IMR-90 (cell line): ENCODE data around the gene DPF1.

ENCODE experiments used
- CTCF ChIP-seq: conservative IDR thresholded peaks from 2 replicates; pipeline ENCODE4 v1.5.1; 2012; ENCODE audit warnings: mild to moderate bottlenecking, low read depth, low read length, improper control_type of control experiment
- FOS ChIP-seq: fragments of 150-350 bp; IDR thresholded peaks from 2 replicates; pipeline ENCODE4 v1.6.1; 2016; ENCODE audit warnings: low read depth, low read length
- MAFK ChIP-seq: IDR thresholded peaks from 2 replicates; pipeline ENCODE4 v1.6.1; 2012; ENCODE audit warnings: low read depth, low read length, improper control_type of control experiment
- MAZ ChIP-seq: IDR thresholded peaks from 2 replicates; pipeline ENCODE4 v1.6.1; 2012; ENCODE audit warnings: low read depth, mild to moderate bottlenecking, low read length, improper control_type of control experiment, moderate library complexity, borderline replicate concordance
- NFE2L2 ChIP-seq: fragments of 150-350 bp; IDR thresholded peaks from 2 replicates; pipeline ENCODE4 v1.6.1; 2016; ENCODE audit warnings: low read depth, mild to moderate bottlenecking, low read length
- POLR2A ChIP-seq: IDR thresholded peaks from 2 replicates; pipeline ENCODE4 v1.6.1; 2012; ENCODE audit warnings: mild to moderate bottlenecking, low read depth, low read length
- RFX5 ChIP-seq: IDR thresholded peaks from 2 replicates; pipeline ENCODE4 v1.8.0; 2012; ENCODE audit warnings: low read depth, mild to moderate bottlenecking, low read length, moderate library complexity
- SMC3 ChIP-seq: fragments of 150-350 bp; IDR thresholded peaks from 2 replicates; pipeline ENCODE4 v1.6.1; 2016; ENCODE audit warnings: low read depth, mild to moderate bottlenecking, antibody characterized with exemption, low read length, moderate library complexity
- USF2 ChIP-seq: fragments of 150-350 bp; IDR thresholded peaks from 2 replicates; pipeline ENCODE4 v1.6.1; 2017; ENCODE audit warnings: mild to moderate bottlenecking, antibody characterized with exemption, low read length, low read depth

GRCh38 chr19:38203197-38203596 is 20.8 kb downstream of the DPF1 start:
- TF ChIP-seq USF2 (no peak), CTCF (no peak), SMC3 (no peak), MAFK (no peak), RFX5 (no peak), MAZ (no peak), POLR2A (no peak), FOS (no peak), NFE2L2 (no peak)
